Measurements from ENCODE around the gene NBPF3.

NBPF3 gene

DNA sequence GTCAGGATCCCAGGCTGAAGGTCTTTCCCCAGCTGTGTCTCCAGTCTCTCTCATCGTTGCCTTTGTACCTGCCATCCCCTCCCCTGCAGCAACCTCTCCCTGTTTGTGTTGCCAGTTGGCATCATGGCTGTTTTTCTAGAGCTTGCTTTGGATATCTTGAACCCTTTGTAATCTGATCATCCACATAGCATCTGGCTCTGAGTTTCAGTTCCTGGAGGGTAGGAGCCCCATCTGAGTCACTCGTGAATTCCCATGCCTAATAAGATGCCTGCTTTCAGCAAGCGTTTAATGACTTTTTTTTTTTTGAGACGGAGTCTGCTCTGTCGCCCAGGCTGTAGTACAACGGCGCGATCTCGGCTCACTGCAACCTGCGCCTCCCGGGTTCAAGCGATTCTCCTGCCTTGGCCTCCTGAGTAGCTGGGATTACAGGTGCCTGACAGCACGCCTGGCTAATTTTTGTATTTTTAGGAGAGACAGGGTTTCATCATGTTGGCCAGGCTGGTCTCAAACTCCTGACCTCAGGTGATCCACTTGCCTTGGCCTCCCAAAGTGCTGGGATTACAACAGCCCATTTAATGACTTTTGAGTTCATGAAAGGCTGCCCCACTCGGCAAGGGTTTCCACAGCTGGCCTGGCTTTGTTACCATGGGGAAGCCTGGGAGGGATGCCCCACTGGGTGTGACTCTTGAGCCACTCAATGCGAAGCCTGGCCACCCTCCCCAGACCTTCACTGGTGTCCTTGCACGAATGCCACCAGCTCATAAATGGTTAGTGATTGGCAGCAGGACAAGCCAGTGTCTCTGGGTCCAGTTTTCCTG lies 81.2 kb downstream of the NBPF3 start:
- DNase-seq: no peak

DNA sequence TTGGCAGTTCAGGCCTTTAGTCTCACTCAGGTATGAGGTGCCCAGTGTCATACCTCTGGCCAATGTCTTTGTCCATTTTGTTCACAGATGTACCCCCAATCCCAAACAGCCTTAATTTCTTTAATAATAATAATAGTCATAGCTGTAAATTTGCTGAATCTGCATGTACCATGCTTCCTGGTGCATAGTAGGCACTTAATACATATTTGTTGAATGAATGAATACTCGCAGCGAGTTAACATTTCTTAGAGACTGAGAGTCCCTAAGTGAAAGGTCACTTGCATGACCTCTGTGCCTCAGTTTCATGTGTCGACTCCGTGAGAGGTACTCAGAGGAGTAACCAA lies 81.8 kb downstream of the NBPF3 start:
- DNase-seq: no peak

DNA sequence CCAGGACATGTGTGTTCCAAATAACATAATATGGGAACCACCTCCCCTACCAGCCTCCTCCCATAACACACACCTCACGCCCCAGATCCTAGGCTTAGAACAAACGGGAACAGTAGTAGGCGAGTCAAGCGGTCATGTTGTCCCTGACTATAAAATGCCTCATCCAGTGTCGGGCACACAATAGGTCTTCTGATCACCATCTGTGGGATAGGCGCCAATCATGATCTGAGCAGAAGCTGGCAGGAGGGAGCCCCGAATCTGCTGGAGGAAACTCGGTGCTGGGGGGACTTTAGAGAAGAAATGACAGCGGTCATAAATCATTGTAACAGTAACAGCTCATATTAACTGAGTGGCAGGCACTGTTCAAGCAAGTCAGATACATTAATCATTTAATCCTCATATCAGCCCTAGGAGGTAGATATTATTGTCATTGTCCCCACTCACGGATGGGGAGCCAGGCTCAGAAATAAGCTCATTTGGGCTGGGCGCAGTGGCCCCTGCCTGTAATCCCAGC lies 82.6 kb downstream of the NBPF3 start:
- no peak for DNase-seq

DNA sequence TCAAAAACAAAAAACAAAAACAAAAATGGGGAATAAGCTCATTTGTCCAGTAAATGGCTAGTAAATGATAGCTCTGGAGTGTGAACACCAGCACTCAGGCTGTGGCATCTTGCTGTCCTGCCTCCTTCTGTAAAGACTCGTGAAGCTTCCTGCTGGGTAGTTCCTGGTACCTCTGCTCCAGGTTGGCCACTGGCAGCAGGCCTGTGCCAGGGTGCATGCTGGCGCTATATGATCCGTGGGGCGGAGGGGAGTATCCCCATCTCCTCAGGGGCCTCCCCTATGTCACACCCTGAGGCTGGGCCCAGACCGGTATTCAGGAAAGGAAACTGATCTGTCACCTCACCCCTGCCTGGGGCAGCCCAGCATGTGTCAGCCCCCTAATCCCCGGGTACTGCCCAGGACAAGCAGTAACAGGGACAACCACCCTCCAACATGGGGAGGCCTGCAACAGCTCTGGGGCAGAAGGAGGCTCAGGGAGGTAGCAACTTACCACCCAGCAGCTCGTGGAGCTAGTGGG lies 83.4 kb downstream of the NBPF3 start:
- no peak for DNase-seq

DNA sequence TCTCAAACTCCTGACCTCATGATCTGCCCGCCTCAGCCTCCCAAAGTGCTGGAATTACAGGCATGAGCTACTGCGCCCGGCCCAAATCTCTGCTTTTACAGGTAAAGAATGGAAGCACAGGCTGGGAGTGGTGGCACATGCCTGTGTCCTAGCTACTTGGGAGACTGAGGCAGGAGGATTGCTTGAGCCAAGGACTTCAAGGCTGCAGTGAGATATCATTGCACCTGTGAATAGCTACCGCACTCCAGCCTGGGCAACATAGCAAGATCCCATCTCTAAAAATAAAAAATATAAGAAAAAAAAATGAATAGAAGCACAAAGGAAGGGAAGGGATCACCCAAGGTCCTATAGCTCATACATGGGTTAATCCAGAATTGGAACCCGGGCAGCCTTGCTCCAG lies 84.3 kb downstream of the NBPF3 start:
- no peak for DNase-seq

DNA sequence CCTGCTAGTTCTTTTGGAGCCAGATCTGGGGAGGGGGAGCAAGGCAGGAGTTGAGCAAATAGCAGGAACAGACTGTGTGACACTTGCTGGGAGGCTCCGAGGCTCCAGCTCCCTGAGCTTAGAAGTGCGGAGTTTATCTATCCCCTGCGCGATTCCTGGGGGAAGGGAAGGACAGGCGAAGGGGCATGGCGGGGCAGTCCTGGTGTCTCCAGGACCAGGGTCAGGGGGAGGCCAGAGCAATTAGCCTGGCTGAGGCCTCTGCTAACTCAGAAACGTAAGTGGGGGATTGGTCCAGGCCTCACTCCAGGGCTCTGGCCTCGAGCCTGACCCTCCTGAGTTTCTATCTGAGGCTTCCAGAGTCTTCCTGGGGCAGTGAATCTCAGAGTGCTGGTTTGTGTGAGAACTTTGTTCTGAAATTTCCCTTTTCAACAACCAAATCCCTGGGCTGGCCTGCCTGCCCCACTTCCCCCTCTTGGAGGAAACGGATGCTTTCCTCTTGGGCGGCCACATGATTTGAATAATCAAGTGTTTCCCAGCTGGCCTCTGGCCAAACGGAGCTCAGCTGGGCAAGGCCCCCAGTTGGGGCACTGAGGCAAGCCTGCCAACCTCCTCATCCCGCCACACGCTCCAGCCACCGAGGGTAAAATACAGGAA lies 84.9 kb downstream of the NBPF3 start:
- DNase-seq: no peak

DNA sequence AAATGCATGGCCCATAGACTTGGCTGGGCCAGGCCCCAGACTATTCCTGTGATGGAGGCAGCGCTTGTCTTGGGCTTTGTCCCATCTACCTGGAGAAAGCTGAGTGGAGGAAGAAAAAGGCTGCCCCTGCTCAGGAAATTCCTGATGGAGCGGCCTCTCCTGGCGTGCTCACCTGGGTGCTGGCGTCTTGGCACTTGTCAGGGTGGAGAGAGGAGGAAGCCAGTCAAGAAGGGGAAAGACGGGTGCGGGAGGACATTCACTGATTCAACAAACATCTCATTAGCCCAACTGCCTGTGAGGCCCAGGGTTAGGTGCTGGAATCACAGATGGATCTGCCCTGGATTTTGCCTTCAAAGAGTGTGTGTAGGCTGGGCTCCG lies 85.4 kb downstream of the NBPF3 start:
- no peak for DNase-seq

DNA sequence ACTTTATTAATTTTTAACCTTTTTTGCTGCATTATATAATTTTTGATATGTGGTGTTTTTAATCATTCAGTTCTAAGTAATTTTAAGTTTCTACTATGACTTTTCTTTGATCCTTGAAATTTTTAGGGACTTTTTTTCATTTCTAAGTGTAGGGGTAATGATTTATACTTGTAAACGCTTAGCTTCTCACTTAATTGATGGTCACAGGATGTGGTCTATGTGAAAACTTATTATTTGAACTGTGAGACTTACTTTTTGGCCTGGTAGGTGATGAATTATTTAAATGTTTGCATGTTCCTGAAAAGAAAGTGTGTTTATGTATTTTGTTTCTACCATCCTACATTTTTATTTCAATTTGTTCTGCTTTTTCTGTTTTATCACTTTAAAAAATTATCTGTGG lies 86.5 kb downstream of the NBPF3 start:
- DNase-seq: no peak

DNA sequence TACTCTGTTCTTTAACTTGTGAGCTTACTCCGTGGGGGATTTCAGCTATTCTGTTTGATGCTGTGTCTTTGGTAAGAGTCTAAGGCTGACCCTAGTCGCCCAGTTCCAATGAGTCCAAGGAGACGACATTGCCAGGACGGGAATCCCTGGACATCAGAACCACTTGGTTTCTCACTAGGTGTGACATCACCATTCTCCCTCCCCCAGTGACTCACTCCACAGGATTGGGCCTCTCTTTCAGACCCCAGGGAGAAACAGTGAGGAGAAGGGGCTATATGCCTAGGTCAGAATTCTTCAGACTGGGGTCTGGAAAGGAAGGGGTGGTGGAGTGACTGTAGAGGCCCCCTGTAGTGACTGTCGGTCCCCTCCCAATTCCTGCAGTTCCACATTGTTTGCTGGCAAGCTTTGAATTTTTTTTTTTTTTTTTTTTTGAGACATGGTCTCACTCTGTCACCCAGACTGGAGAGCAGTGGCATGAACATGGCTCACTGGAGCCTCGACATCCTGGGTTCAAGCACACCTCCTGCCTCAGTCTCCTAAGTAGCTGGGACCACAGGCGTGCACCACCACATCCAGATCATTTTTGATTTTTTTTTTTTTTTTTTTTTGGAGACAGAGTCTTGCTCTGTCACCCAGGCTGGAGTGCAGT lies 90.6 kb downstream of the NBPF3 start:
- no peak for DNase-seq

DNA sequence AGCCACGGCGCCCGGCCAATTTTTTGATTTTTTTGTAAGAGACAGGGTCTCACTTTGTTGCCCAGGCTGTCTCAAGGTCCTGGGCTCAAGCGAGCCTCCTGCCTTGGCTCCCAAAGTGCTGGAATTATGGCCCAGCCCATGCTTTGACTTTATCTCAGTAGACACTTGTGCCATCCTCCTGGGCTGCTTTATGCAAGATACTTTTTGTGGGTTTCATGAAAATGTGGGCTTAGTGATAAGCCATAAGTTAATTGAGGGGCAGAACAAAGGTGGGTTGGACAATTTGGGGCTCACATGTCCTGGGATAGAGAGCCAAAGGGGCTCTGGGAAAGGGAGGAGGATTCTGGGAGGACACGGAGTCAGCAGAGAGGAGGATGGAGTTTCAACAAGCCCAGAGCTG lies 91.3 kb downstream of the NBPF3 start:
- DNase-seq: no peak

DNA sequence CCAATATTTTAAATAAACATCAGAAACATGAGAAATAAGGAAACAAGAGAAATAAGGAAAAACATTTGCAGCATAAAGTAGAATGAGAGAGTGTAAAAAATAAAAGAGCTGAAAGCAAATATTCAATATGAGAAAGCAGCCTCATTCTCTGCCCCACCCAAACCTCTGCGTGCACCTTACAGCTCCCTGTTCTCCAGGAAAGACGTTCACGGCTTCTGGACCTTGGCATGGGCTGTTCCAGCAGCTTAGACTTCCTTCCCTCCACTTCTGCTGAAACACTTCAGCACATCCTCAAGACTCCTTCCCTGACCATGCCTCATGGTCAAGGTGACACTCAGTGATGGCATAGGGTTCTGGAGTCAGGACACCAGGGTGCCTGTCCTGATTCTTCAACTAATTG lies 92.6 kb downstream of the NBPF3 start:
- DNase-seq: no peak

DNA sequence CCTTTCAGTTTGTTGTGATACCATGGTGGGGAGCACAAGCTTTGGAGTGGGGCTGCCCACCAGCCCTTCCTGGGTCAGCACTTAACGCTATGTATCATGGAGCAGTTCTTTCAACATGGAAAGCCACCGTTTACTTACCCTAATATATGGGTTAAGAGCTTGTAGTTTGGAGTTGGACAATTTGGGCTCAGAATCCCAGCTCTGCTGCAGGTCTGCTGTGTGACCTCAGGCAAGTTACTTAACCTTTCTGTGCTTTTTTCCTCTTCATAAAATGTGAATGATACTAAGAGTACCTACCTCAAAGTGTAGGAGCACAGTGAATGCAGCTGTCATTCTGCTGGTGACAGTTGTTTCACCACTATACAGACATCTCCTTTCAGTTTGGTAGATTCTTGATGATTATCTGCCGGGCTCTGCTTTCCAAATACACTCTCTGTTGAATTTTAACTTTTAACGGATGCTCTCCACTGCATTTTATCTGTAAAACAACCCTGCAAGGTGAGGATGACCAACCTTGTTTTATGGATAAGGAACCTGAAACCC lies 93.1 kb downstream of the NBPF3 start:
- no peak for DNase-seq

DNA sequence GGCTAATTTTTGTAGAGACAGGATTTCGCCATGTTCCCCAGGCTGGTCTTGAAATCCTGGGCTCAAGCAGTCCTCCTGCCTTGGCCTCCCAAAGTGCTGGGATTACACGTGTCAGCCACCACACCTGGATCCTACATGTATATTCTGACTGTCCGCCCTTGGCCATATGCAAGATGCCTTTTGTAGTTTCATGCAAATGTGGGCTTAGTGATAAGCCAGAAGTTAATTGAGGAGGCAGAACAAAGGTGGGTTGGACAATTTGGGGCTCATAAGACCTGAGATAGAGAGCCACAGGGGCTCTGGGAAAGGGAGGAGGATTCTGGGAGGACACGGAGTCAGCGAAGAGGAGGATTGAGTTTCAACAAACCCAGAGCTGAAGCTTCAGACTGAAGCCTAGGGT lies 94.2 kb downstream of the NBPF3 start:
- DNase-seq: no peak
